Measurements from ENCODE around the gene HHATL. TPM values are rescaled to one million over a fixed set of nuclear protein-coding genes. Genes with fewer than 3 reads are reported as not detected.

HHATL gene
- total and polyA plus RNA-seq, 2 of the 8 experiments (the other 6 are each of a cell fraction or from before 2014, with no cell fraction given): 0.18 TPM; not detected in 1

GRCh38 chr3:42734263-42734860 is 31.8 kb upstream of the HHATL start:
- Histone ChIP-seq H4K20me1 (replicated peaks in 1 of 2; ENCODE audit: control insufficient read depth in 1 of 2, insufficient read depth in 2 of 2, low read length in 2 of 2) (no peaks in the 10 kb centered on the region), H3K4ac (replicated peaks; ENCODE audit: insufficient read length, low read depth, low read length) (peak overlapping the region; percentile 33), H3K18ac (ENCODE audit: extremely low read depth, low read length) (peak overlapping the region; percentile 95), H2BK120ac (replicated peaks; ENCODE audit: low read depth, low read length) (peak overlapping the region; percentile 56), H3K9me3 (ENCODE audit: insufficient read depth in 2 of 2, low read depth in 1 of 2, low read length in 1 of 2) (no peaks in the 10 kb centered on the region), H4K5ac (ENCODE audit: insufficient read length, low read depth, low read length) (no peak overlapping the region), H4K91ac (replicated peaks; ENCODE audit: insufficient read length, low read length) (peak overlapping the region; percentile 94), H2BK20ac (ENCODE audit: low read length) (peak overlapping the region; percentile 100), H3K9ac (replicated peaks in 1 of 4; ENCODE audit: extremely low read depth in 1 of 4, low read depth in 3 of 4, low read length in 3 of 4) (no peak overlapping the region), H2AK5ac (ENCODE audit: low read depth, low read length) (peak overlapping the region; percentile 20; the same call in 1 of the 2 replicates), H3K4me2 (ENCODE audit: insufficient read depth in 1 of 2, low read depth in 2 of 2, low read length in 2 of 2) (no peak overlapping the region; a peak in 1 of 4 replicates), H3K27me3 (replicated peaks in 1 of 4; ENCODE audit: control insufficient read depth in 3 of 4, extremely low read depth in 1 of 4, insufficient read depth in 3 of 4, low read length in 3 of 4) (0 out of 7 replicates have a peak, but pooled peaks cover 0 to 3% (median 0%) of the 10 kb centered on the region in 4 experiments), H3K23ac (ENCODE audit: insufficient read length) (no peak overlapping the region), H4K8ac (ENCODE audit: extremely low read depth, insufficient read depth, low read length) (no peak overlapping the region), H2BK5ac (ENCODE audit: low read depth, low read length) (peak overlapping the region; percentile 88; the same call in 1 of the 2 replicates), H3K79me1 (ENCODE audit: low read depth, low read length) (no peaks in the 10 kb centered on the region), H3K4me3 (ENCODE audit: extremely low read depth in 1 of 4, insufficient read depth in 2 of 4, low read depth in 3 of 4, low read length in 4 of 4) (no peak overlapping the region), H2BK15ac (ENCODE audit: low read length) (no peak overlapping the region), H3K36me3 (ENCODE audit: control insufficient read depth in 2 of 4, insufficient read depth in 4 of 4, low read length in 3 of 4) (no peaks in the 10 kb centered on the region), H2BK12ac (ENCODE audit: low read depth, low read length) (peak overlapping the region; percentile 86; the same call in 1 of the 2 replicates), H3K14ac (ENCODE audit: insufficient read length) (no peak overlapping the region), H3K23me2 (ENCODE audit: low read depth, low read length) (no peaks in the 10 kb centered on the region), H3K27ac (ENCODE audit: low read depth, low read length) (no peak overlapping the region), H2AFZ (ENCODE audit: low read length) (no peak overlapping the region), H3K56ac (replicated peaks; ENCODE audit: insufficient read length, low read depth, low read length) (no peak overlapping the region), H3K79me2 (ENCODE audit: control insufficient read depth in 1 of 2, insufficient read depth in 2 of 2, low read length in 2 of 2) (no peaks in the 10 kb centered on the region), H3K4me1 (replicated peaks in 1 of 4; ENCODE audit: control insufficient read depth in 3 of 4, insufficient read depth in 4 of 4, low read length in 3 of 4) (peaks cover 0 to 33% (median 18%) of the 10 kb centered on the region in 4 experiments; a peak in 5 of 7 replicates)
- FAIRE-seq (no peak), DNase-seq (ENCODE audit: low read depth in 1 of 2, low spot score in 2 of 2) (peak in 1 of 2 experiments; percentile 43)
- ChIA-PET CTCF (ENCODE audit: partially characterized antibody) (interaction anchor here (0.7 to 4.6 kb wide), 11 partner anchors 11 to 156 kb away, joined by 3 to 28 read pairs (median 3); partner anchors contain the start of gene ZBTB47), POLR2A (ENCODE audit: partially characterized antibody) (interaction anchor here (0.8 to 1.3 kb wide), 5 partner anchors 12 to 149 kb away, joined by 3 to 6 read pairs (median 4); no protein-coding TSS in a partner anchor)
- 86% methylated on average over 6 of the region's 6 CpGs; no CpG with 5 or more reads in 1 of the 2 experiments for WGBS, 2 experiments (ENCODE audit: extremely low coverage in 1 of 2, insufficient coverage in 1 of 2, insufficient read length in 1 of 2, insufficient replicate concordance in 2 of 2, low coverage in 1 of 2, low lambda C conversion rate in 2 of 2, missing lambda C conversion rate in 1 of 2)
- no peak for TF ChIP-seq ASH2L (IDR thresholded peaks at IDR 0.05; ENCODE audit: low read length)
- no peak for TF ChIP-seq BCL11A (IDR thresholded peaks at IDR 0.05; ENCODE audit: low read depth in 2 of 2, low read length in 2 of 2)
- TF ChIP-seq HDAC2 (IDR thresholded peaks at IDR 0.05; ENCODE audit: borderline replicate concordance in 1 of 2, low read depth in 2 of 2, low read length in 2 of 2): no peak
- TF ChIP-seq KDM4A (IDR thresholded peaks at IDR 0.05; ENCODE audit: low read depth, low read length, severe bottlenecking): no peak
- no peak for TF ChIP-seq RXRA (IDR thresholded peaks at IDR 0.05; ENCODE audit: insufficient read depth, low read depth, low read length)
- no peak for TF ChIP-seq CBX8 (IDR thresholded peaks at IDR 0.05; ENCODE audit: borderline replicate concordance, low read depth, low read length)
- TF ChIP-seq RNF2 (IDR thresholded peaks at IDR 0.05; ENCODE audit: borderline replicate concordance, low read depth, low read length, missing control alignments, poor library complexity, severe bottlenecking): no peak
- no peak for TF ChIP-seq MAFK (IDR thresholded peaks at IDR 0.05; ENCODE audit: low read depth, low read length)
- TF ChIP-seq TBP (IDR thresholded peaks at IDR 0.05; ENCODE audit: low read depth, low read length): no peak
- TF ChIP-seq GABPA (IDR thresholded peaks at IDR 0.05; ENCODE audit: borderline replicate concordance, insufficient read depth, low read length): no peak
- TF ChIP-seq EP300 (IDR thresholded peaks at IDR 0.05; ENCODE audit: borderline replicate concordance in 1 of 2, low read depth in 2 of 2, low read length in 2 of 2): no peak
